Right ventricle myocardium superior (tissue), 1 donor: Measurements from ENCODE around the gene GBGT1. TPM values are rescaled to one million over a fixed set of nuclear protein-coding genes. Genes with fewer than 3 reads are reported as not detected.

Experiments used
- ATAC-seq: fragments of 200-7000 bp; cut with Tn5 transposase; one replicate; pipeline ENCODE4 v1.9.1; 2020; ENCODE audit warnings: mild to moderate bottlenecking; ENCODE audit not compliant: poor library complexity
- DNase-seq: peaks from one replicate; pipeline ENCODE4 v3.0.0-alpha.2; 2020
- intact Hi-C: fragments of 100-400 bp; cut with DNase I; formaldehyde crosslinking; loops from one replicate; pipeline ENCODE4 v1.11.2; 2022
- total RNA-seq: library from RNA; stranded (reverse); fragmentation: NEBNext Ultra II Directional; extraction: Animal tissue kit (Norgen Biotek cat#: 25700); gene quantifications from one replicate; pipeline ENCODE4 v1.2.1, GENCODE V29; 2021
- donor health status: DM: no; HTN: yes; CAD: no; lungs with severe emphysema.

GBGT1 gene
- total RNA-seq, 1 donor from 2014 or later: 6.4 TPM

DNA sequence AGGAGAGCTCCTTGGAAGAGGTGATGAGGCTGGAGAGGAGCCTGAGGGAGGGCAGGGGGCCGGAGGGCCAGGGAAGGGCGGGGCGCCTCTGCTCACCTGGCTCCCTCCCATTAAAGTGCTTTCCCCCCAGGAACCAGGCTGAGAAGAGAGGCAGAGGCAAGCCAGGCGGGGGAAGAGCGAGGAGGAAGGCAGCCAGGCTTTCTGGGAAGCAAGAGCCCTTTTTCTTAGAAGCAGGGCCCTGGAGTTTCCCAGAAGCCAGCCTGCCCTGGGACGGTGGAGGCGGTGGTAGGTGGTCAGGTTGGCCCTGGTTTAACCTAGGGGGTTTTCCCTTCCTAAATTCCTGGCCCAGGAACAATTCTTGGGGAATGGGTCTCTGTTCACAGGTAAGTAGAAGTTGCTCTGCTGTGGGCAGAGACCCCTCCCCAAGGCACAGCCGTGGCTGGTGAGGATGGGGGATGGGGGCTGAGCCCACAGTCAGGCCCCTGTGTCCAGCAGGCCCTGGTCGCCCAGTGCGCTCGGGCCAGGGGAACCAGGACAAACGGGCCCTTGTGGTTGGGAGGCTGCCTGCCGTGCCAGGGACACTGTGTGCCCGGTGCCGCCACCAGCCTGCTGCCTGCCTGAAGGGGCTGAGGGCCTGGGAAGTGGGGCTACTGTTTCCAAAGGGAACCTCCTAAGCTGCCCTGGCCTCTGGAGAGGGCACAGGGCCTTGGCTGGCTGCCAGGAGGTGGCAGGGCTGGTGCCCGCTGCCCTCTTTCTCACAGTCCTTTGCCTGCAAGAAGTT lies 26.1 kb downstream of the GBGT1 start:
- ATAC-seq (peak; percentile 51), DNase-seq (peak; percentile 81)
- intact Hi-C loops: no loop called here

DNA sequence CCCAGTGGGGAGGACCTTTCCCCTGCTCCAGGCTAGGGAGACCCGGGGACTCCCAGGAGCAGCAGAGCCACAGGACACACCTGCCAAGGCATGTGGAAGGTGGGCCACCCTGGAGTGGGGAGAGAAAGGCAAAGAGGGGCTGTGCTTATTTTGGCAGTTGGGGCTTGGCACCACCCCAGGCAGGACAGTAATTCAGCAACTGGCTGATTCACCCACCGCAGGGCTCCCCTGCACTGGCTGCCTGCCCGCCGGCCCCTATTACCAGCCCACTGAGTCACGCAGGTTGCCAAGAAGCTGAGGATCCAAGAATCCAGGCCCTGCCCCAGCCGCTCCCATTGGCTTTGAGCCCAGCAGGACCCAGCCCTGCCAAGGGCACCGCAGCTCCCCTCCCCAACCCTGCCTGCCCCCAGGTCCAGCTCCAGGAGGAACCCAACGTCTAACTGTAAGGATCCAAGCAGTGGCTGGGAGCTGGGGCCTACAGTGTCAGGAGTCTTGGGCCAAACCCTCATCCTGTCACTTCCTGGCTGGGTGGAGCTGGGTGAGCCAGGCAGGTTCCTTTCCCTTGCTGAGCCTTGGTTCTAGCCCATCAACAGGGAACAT lies 28.5 kb downstream of the GBGT1 start:
- peak; percentile 80 for DNase-seq
- intact Hi-C loops: no loop called here
- ATAC-seq: peak; percentile 16

GRCh38 chr9:133134388-133135145 lies 29.1 kb downstream of the GBGT1 start:
- intact Hi-C loops: no loop called here
- no peak for DNase-seq
- ATAC-seq: no peak

- ATAC-seq (peak; percentile 87), DNase-seq (peak; percentile 93)
- intact Hi-C loops: no loop called here
Observed at GRCh38 chr9:133133681-133134387, 29.9 kb downstream of the GBGT1 start.

- no peak for ATAC-seq
- DNase-seq: no peak
- intact Hi-C loops: no loop called here
Observed at GRCh38 chr9:133132174-133132573, 31.5 kb downstream of the GBGT1 start.

GRCh38 chr9:133131506-133131905 lies 32.2 kb downstream of the GBGT1 start:
- intact Hi-C loops: no loop called here

DNA sequence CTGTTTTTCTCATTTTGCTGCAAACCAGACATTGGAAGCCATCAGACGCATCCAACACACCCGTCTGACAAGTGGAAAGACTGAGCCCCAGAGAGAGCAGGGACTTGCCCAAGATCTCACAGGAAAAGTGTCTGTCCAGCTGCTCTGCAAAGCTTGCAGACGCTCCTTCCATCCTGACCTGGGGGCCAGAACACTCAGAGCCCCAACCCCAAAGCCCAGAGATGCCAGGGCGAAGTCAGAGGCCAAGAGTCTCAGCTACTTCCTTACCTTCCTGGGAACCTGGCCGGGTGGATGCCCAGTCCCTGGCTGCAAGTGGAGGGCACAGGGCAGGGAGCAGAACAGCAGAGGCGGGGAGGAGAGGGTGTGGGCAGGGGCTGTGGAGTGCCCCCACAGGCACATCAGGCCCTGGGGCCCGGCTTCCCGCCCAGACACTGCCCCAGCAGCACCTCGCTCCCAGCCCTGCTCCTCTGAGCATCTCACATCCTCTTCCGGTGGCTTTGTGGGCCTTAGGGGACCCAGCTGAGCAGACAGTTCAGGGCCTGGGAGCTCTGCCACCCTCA lies 32.9 kb downstream of the GBGT1 start:
- intact Hi-C loops: no loop called here
- DNase-seq (no peak), ATAC-seq (no peak)

More at GRCh38 chr9:133131506-133131905, 32.2 kb downstream of the GBGT1 start:
- ATAC-seq: no peak
- DNase-seq: no peak

DNA sequence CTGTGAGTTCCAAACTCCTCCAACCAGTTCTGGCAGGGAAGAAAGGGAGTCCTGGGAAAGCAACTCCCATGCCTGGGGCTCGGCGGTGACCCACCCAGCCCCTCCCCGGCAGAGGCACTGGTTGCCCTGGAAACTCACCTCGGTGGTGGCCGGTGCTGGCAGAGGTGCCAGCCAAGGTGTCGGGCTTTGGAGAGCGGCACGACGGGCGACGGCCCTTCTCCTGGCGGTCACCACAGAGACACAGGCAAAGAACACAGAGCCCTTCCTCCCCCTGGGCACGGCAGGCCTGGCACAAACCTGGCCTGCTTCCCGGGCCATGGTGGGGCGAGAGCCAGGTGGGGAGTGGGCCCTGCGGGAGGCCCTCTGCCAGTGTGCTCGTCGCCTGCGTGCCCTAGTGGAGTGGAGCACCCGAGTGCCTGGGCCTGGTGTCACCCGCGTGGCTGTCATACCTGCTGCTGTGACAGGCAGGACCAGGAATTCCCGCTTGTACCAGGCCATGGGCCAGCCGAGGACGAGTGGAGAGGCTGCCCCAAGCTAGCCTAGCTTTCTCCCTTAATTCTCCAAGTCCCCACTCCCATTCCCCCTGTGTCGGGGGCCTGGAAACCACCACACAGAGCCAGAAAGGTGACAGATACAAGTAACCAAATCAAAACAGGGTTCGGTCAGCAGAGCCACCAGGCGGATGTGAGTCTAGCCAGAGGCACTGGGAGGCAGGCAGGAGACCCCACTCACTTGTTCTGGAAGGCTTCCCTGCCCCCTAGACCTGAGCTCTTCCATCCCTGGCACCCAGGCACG lies 34.5 kb downstream of the GBGT1 start:
- intact Hi-C loops: no loop called here
- DNase-seq (no peak), ATAC-seq (peak; percentile 16)

DNA sequence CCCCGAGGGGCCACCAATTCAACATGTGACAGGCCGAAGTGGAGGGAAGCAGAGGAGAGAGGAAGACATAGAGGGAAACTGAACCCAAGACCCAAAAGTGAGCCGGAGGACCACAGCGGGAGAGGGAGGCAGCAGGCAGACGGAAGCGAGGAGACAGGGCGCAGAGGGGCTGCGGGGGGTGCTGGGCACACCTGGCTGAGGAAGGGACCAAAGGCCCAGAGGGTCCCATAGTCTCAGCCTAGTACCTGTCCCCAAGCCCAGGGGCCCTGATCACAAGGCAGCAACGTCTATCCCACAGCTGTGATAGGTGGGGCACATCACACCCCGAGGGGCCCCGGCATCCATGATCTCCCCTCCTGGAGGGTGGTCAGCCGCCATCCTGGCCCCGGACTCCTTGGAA lies 35.6 kb downstream of the GBGT1 start:
- DNase-seq (no peak), ATAC-seq (no peak)
- intact Hi-C loops: no loop called here

DNA sequence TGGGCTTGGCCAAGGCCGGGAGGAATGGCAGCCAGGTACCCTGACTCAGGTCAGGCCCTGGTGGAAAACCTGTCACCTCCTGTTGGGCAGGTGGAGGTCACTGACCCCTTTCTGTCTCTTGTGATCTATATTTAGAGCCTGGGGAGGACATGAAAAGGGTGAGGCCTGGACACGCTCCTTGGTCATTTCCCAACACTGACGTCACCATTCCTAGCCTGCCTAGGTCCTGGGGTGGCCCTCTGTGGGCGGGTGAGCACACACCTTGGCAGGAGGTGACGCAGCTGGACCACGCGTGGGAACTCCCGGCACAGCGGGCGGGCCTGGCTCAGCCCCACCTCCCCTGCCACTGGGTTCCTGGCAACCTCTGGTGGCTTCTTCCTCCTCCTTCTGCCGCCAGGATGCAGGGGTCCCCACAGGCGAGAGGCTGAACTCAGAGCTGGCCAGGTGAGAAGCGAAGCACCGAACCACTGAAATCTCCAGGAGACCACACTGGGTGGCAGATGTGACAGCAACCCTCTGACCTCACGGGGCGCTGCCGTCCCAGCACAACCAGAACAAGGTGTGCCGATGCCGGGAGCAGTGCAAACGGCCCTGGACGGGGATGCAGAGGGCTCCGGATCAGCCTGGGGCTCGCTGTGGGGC lies 36.3 kb downstream of the GBGT1 start:
- intact Hi-C loops: no loop called here
- DNase-seq (no peak), ATAC-seq (peak; percentile 59)

GRCh38 chr9:133126697-133127339 lies 36.9 kb downstream of the GBGT1 start:
- ATAC-seq: peak; percentile 0

DNA sequence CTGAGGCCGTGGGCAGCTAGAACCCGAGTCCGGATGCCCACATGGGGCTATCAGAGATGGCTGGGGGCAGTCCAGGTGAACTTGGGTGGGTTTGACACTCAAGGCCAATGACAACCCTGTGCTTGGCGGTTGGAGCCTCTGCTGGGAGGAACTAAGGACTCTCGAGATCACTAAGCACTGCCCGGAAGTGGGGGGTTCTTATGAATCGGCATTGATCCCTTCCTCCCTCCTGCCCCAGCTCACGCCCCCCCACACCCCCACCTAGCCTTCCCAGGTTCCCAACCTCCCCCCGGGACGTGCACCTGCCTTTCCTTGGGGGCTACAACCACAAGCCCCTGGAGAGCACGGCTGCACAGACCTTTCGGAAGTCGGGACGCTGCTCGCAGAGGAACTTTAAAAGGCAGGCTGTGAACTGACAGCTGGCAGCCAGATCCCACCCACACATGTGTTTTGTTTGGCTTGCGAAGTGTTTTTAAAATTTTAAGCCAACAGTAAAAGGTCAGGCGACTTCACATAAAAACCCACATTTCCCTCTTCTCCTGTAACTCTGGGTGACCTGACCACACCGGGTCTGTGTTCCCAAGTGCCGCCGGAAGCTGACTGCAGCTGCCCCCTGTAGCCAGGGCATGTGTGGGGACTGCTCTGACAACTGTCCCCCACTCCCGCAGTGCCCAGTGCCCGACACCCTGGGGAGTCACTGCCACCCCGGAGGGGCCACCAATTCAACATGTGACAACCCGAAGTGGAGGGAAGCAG lies 37.6 kb downstream of the GBGT1 start:
- no peak for DNase-seq
- intact Hi-C loops: no loop called here

More at GRCh38 chr9:133126697-133127339, 36.9 kb downstream of the GBGT1 start:
- no peak for DNase-seq
- intact Hi-C loops: no loop called here

DNA sequence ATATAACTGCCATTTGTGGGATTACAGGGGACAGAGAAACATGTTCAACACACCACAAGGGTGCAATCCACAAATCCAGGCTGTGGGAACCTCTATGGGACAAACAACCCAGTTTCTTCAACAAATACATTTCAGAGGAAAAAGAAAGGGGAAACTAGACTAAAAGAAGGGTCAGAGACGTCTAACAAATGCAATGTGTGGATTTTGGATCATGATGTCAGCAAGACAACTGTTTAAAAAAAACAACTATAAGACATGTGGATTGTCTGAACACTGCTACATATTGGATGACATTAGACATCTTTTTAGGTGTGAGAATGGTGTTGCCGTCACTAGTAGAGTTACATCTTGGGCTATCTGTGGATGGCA lies 38.8 kb downstream of the GBGT1 start:
- intact Hi-C loops: no loop called here
- ATAC-seq: no peak
- DNase-seq: no peak

More for the DNA sequence above, 37.6 kb downstream of the GBGT1 start:
- peak; percentile 23 for ATAC-seq

DNA sequence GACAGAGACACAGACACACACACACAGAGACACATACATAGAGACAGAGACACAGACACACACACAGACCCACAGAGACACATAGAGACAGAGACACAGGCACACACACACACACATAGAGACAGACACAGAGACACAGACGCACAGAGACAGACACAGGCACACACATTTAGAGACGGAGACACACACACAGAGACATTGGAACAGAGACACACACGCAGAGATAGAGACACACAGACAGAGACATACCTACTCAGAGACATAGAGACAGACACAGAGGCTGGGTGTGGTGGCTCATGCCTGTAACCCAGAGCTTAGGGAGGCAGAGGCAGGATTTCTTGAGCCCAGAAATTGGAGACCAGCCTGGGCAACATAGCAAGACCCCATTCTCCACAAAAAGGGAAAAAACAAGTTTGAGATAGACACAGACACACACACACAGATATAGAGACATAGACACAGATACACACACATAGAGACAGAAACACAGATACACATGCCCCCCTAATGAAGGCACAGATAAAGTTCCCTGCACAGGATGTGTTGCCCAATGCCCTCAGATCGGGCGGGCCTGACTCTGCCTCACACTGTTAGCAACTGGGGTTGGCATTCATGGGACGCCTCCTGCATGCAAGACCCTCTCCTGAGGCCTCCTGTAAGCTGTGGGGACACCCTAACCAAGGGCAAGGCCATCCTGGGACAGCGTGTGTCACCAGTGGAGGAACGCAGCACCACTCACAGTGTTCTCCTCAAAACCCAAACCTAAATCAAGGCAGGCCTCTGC lies 39.4 kb downstream of the GBGT1 start:
- intact Hi-C loops: no loop called here
- DNase-seq (no peak), ATAC-seq (no peak)

GRCh38 chr9:133122935-133123611 lies 40.6 kb downstream of the GBGT1 start:
- ATAC-seq (no peak), DNase-seq (peak; percentile 75)
- intact Hi-C loops: no loop called here
